BE2C (cell line): ENCODE measurements around the gene KCNH2.

Source experiments
- DNase-seq: peaks from one replicate; pipeline ENCODE4 v3.0.0-alpha.2; 2020
- H3K27me3 ChIP-seq: fragments of 250-450 bp; sonication (Bioruptor Pico); 2 replicates; pipeline ENCODE4 v1.5.1; 2020; ENCODE audit warnings: mild to moderate bottlenecking
- H3K36me3 ChIP-seq: fragments of 250-450 bp; sonication (Bioruptor Pico); 2 replicates; pipeline ENCODE4 v1.5.1; 2020; ENCODE audit warnings: mild to moderate bottlenecking
- H3K4me1 ChIP-seq: fragments of 250-450 bp; sonication (Bioruptor Pico); 2 replicates; pipeline ENCODE4 v1.5.1; 2020
- H3K4me3 ChIP-seq: 2 replicates; pipeline ENCODE4 v1.5.1; 2011; ENCODE audit warnings: low read depth, low read length
- H3K9me3 ChIP-seq: fragments of 250-450 bp; sonication (Bioruptor Pico); 2 replicates; pipeline ENCODE4 v1.5.1; 2020
- CTCF ChIP-seq: IDR thresholded peaks from 2 replicates; pipeline ENCODE4 v1.5.1; 2012; ENCODE audit warnings: mild to moderate bottlenecking, low read depth, low read length

Gene KCNH2

GRCh38 chr7:150965273-150965830 lies 12.8 kb downstream of the KCNH2 start:
- no peak for DNase-seq
- H3K36me3 ChIP-seq: peaks cover 6% of the 10 kb centered on the region
- H3K9me3 ChIP-seq: no peaks in the 10 kb centered on the region
- no peaks in the 10 kb centered on the region for H3K27me3 ChIP-seq
- H3K4me1 ChIP-seq: peaks cover 72% of the 10 kb centered on the region
- H3K4me3 ChIP-seq: no peak overlapping the region
- no peak for TF ChIP-seq CTCF

- no peaks in the 10 kb centered on the region for H3K27me3 ChIP-seq
- TF ChIP-seq CTCF: peak; percentile 31
- H3K4me1 ChIP-seq: peaks cover 72% of the 10 kb centered on the region
- no peaks in the 10 kb centered on the region for H3K9me3 ChIP-seq
- peak; percentile 97 for DNase-seq
- no peak overlapping the region for H3K4me3 ChIP-seq
- H3K36me3 ChIP-seq: 0 out of 2 replicates have a peak, but pooled peaks cover 5% of the 10 kb centered on the region
These were observed 13.5 kb downstream of the KCNH2 start for GRCh38 chr7:150964593-150965111.

- no peak for DNase-seq
- peaks cover 68% of the 10 kb centered on the region for H3K4me1 ChIP-seq
- no peak overlapping the region for H3K4me3 ChIP-seq
- TF ChIP-seq CTCF: no peak
- no peaks in the 10 kb centered on the region for H3K27me3 ChIP-seq
- peaks cover 10% of the 10 kb centered on the region for H3K36me3 ChIP-seq
- no peaks in the 10 kb centered on the region for H3K9me3 ChIP-seq
These were observed 14.2 kb downstream of the KCNH2 start for GRCh38 chr7:150963707-150964559.

- H3K27me3 ChIP-seq: no peaks in the 10 kb centered on the region
- no peak overlapping the region for H3K4me3 ChIP-seq
- H3K9me3 ChIP-seq: no peaks in the 10 kb centered on the region
- peaks cover 14% of the 10 kb centered on the region for H3K36me3 ChIP-seq
- DNase-seq: peak; percentile 89
- peak; percentile 96 for TF ChIP-seq CTCF
- H3K4me1 ChIP-seq: peaks cover 68% of the 10 kb centered on the region
These were observed 15.3 kb downstream of the KCNH2 start for GRCh38 chr7:150962553-150963399.

GRCh38 chr7:150962290-150962552 lies 15.9 kb downstream of the KCNH2 start:
- H3K4me1 ChIP-seq: peaks cover 69% of the 10 kb centered on the region

More at GRCh38 chr7:150962290-150962552, 15.9 kb downstream of the KCNH2 start:
- no peak for TF ChIP-seq CTCF
- Histone ChIP-seq H3K4me3 (no peak overlapping the region), H3K27me3 (no peaks in the 10 kb centered on the region), H3K36me3 (peaks cover 19% of the 10 kb centered on the region), H3K9me3 (no peaks in the 10 kb centered on the region)
- DNase-seq: no peak
